ENCODE results near the gene HJURP.

DNA sequence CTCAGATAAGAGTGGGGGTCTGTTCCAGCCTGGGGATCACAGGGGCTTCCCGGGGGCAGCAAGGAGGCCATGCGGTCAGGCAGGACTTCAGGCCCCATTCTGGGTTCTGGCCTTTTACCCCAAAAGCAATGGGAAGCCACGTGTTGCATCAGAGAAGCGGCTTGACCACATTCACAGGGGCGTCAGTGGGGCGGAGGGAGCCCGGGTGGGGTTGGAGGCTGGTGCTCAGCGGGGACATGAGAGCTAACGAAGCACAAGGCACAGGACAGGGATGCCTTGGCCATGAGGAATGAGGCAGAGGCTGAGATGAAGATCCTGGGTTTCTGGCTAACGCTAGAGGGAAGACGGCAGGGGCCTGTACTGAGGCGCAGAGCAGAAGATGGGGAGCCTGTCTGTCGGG is 6.1 kb downstream of the HJURP start:
- TF ChIP-seq, protein P1, sequence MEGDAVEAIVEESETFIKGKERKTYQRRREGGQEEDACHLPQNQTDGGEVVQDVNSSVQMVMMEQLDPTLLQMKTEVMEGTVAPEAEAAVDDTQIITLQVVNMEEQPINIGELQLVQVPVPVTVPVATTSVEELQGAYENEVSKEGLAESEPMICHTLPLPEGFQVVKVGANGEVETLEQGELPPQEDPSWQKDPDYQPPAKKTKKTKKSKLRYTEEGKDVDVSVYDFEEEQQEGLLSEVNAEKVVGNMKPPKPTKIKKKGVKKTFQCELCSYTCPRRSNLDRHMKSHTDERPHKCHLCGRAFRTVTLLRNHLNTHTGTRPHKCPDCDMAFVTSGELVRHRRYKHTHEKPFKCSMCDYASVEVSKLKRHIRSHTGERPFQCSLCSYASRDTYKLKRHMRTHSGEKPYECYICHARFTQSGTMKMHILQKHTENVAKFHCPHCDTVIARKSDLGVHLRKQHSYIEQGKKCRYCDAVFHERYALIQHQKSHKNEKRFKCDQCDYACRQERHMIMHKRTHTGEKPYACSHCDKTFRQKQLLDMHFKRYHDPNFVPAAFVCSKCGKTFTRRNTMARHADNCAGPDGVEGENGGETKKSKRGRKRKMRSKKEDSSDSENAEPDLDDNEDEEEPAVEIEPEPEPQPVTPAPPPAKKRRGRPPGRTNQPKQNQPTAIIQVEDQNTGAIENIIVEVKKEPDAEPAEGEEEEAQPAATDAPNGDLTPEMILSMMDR (IDR thresholded peaks at IDR 0.05) = no peak
- TF ChIP-seq POLR2A (IDR thresholded peaks at IDR 0.05) = no peak
